HG03196 (cell line): ENCODE measurements around the gene COX17.

ENCODE experiments used
- ATAC-seq: cut with Tn5 transposase; IDR thresholded peaks from one replicate; pipeline ENCODE4 v1.9.1; 2021; ENCODE audit not compliant: unreplicated experiment

COX17 gene

DNA sequence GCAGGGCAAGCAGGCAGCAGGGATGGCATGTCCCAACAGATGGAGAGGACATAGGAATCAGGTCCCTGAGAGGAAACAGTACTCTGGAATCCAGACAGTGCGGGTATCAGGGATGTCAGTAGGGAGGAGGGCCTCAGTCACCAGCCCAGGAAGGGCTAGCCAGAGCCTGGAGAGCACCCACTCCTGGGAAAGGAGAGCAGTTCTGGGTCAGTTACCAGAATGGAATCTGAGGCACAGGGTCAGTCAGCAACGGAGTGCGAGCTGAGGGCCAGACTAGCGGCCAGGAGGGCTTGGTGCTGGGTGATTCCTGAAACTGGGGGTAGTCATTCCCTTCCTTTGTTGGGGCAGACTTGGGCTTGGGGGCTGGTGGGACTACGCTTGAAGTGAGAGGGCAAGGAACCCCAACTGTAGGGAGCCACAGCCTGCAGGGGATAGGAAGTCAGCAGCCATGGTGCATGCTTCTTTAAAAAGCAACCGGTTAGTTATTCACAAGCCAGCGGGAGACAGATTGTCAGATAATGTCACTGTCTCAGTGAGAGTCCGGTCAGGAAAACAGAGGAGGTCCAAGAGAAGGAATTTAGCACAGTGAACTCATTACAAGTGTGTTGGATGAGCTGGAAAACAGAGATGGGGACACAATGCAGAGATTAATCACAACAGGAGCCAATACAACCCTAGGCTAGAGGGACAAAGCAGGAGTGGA is 51.6 kb downstream of the COX17 start:
- no peak for ATAC-seq

DNA sequence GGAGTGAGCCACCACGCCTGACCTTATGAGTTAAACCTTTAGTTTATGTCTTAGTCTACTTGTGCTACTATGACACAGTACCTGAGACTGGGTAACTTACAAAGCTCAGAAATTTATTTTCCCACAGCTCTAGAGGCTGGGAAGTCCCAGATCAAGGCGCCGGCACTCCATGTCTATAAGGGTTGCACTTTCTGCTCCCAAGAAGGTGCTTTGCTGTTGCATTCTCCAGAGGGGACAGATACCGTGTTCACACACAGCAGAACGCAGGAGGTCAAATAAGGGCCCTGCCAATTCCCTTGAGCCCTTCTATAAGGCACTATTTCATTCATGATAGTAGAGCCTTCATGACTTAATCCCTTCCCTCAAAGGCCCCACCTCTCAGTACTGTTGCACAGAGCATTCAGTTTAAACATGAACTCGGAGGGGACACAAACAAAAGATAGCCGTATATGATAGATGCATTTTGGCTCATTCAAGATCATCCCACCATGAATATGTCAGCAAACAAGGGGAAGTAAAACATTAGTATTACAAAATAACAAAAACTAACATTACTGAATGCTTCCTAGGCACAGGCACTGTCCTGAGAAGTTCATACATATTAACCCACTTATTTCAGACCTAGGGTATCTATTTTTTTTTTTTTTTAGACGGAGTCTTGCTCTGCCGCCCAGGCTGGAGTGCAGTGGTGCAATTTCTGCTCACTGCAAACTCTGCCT is 53.0 kb downstream of the COX17 start:
- no peak for ATAC-seq

DNA sequence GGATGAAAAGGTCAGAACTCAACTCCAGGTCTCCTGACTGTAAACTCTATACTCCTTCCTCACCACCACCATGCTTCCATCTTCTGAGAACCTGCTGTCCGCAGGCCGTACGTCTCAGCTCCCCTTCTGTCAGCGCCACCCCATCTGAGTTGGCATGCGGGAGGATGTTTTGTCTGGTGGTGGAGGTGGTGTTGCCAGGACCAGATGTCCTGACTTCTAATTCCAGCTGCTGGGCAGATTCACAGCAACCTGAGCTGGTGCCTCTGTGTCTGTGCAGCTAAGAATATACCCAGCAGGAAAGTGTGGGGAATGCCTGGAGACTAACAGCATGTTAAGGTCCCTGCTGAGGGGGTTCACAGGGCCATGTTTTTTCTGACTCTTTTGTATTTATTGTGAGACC is 56.3 kb downstream of the COX17 start:
- ATAC-seq: no peak
